ENCODE data around the gene AK8.

- no peak for TF ChIP-seq CTCF (IDR thresholded peaks at IDR 0.05; ENCODE audit: insufficient read depth, low read length, poor library complexity, severe bottlenecking)
- TF ChIP-seq EZH2phosphoT487 (conservative IDR thresholded peaks at IDR 0.05; ENCODE audit: low read length) = no peak
Measured at GRCh38 chr9:132756214-132756845, 121.8 kb downstream of the AK8 start.
